Ectodermal cell (in vitro differentiated cells): ENCODE data around the gene NPEPL1.

Experiments used
- H3K27ac ChIP-seq: 2 replicates; pipeline ENCODE4 v1.7.0; 2013; ENCODE audit warnings: mild to moderate bottlenecking, low read depth, low read length; ENCODE audit not compliant: insufficient read depth, poor library complexity, severe bottlenecking
- H3K27me3 ChIP-seq: 2 replicates; pipeline ENCODE4 v1.7.0; 2013; ENCODE audit warnings: mild to moderate bottlenecking, low read length; ENCODE audit not compliant: insufficient read depth, control insufficient read depth, poor library complexity, severe bottlenecking
- H3K36me3 ChIP-seq: one replicate; pipeline ENCODE4 v1.7.0; 2013; ENCODE audit warnings: low read length; ENCODE audit not compliant: control insufficient read depth, insufficient read depth
- H3K4me1 ChIP-seq: one replicate; pipeline ENCODE4 v1.7.0; 2013; ENCODE audit warnings: low read length; ENCODE audit not compliant: control insufficient read depth, insufficient read depth
- H3K4me3 ChIP-seq: 2 replicates; pipeline ENCODE4 v1.7.0; 2013; ENCODE audit warnings: low read depth, low read length, control low read depth; ENCODE audit not compliant: insufficient read depth
- H3K9me3 ChIP-seq: 2 replicates; pipeline ENCODE4 v1.7.0; 2013; ENCODE audit warnings: mild to moderate bottlenecking, low read length, moderate library complexity; ENCODE audit not compliant: control insufficient read depth
- WGBS, 2 experiments: methylation state at CpG; one replicate each; pipeline ENCODE4 v1.1.7; 2013; ENCODE audit warnings: missing lambda C conversion rate in 2 of 2; 5-methylcytosine and 5-hydroxymethylcytosine counted together

NPEPL1 gene

DNA sequence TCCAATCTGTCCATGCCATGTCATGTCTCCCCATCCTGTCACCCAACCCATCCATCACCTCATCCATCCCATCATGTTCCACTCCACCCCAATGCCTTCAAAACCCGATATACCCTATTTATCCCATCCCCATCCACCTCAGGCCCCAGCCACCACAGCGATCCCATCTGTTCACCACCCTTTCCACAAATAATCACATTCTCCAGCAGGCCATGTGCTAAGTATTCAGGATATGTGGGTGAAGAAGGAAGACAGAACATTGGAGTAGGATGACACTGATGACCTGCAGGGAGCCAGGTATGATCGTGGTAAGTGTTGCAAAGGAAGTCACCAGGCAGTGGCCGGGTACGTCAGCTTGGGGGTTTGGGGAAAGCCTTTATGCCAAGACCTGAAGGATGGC lies 48.8 kb downstream of the NPEPL1 start:
- H3K4me3 ChIP-seq, result no peak overlapping the region
- H3K9me3 ChIP-seq, result no peaks in the 10 kb centered on the region
- WGBS, 2 experiments, result 87 to 90% methylated on average over 4 to 5 of the region's 5 CpGs
- no peaks in the 10 kb centered on the region for H3K27me3 ChIP-seq
- no peaks in the 10 kb centered on the region for H3K4me1 ChIP-seq
- no peaks in the 10 kb centered on the region for H3K36me3 ChIP-seq
- H3K27ac ChIP-seq, result no peak overlapping the region

DNA sequence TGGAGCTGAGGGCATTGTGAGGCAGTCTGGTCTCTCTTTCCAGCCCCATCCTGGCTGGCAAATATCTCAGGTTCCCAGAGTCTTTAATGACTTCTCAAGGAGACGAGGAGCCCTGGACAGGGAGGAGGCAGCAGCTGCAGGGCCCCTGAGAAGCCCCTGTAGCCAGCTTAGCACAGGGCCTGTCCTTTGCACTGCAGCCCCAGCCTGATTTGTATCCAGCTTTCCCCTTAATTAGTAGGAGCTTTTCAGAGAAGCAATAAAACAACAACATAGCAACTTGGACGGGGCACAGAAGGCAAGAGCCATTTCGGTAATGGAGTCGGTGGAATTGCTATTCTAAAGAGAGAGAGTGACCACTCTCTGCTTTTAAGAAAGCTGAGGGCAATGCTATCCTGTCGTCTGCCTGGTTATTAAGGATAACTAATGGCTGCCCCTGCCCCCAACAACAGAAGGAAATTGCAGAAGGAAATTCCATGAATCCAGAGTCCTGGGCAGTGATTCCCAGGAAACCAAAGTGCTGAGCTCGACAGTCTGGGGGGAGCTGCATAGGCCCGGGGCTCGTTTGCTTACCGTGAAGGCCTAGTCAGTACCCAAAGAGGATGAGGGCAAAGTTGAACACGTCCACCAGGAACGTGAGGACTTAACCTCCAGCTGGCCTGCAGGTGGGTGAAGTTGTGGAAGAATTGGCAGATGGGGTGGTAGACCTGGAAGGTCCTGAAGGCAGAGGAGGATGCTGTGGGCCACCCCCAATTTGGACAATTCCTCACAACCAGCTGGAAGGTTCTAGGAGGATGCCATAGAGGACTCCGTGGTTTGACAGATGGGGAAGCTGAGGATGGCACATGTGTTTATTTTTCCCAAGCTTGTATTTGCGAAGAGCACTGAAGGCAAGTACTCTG lies 50.3 kb downstream of the NPEPL1 start:
- no peak overlapping the region for H3K27ac ChIP-seq
- H3K4me1 ChIP-seq, result no peaks in the 10 kb centered on the region
- no peak overlapping the region for H3K4me3 ChIP-seq
- WGBS, 2 experiments, result 87 to 88% methylated on average over 13 of the region's 13 CpGs
- no peaks in the 10 kb centered on the region for H3K36me3 ChIP-seq
- no peaks in the 10 kb centered on the region for H3K9me3 ChIP-seq
- H3K27me3 ChIP-seq, result no peaks in the 10 kb centered on the region

DNA sequence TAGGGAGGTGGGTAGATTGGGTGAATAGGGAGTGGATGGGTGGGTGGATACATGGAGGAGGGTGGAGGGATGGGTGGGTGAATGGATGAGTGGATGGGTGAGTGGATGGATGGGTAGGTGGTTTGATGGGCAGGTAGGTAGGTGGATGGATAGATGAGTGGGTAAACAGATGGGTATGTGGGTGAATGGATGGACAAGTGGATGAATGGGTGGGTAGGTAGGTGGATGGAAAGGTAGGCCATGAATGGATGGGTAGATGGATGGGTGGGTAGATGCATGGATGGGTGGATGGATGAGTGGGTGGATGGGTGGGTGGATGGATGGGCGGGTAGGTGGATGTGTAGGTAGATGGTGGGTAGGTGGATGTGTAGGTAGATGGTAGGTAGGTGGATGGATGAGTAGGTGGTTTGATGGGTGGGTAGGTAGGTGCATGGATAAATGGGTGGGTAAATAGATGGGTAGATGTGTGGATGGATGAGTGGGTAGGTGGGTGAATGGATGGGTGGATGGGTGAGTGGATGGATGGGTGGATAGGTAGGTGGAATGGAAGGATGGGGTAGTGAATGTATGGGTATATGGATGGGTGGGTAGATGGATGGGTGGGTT lies 51.4 kb downstream of the NPEPL1 start:
- Histone ChIP-seq H3K9me3 (no peaks in the 10 kb centered on the region), H3K4me1 (no peaks in the 10 kb centered on the region), H3K27ac (no peak overlapping the region), H3K4me3 (no peak overlapping the region), H3K27me3 (no peaks in the 10 kb centered on the region), H3K36me3 (no peaks in the 10 kb centered on the region)
- WGBS, 2 experiments, result 88 to 92% methylated on average over 1 of the region's 1 CpG

DNA sequence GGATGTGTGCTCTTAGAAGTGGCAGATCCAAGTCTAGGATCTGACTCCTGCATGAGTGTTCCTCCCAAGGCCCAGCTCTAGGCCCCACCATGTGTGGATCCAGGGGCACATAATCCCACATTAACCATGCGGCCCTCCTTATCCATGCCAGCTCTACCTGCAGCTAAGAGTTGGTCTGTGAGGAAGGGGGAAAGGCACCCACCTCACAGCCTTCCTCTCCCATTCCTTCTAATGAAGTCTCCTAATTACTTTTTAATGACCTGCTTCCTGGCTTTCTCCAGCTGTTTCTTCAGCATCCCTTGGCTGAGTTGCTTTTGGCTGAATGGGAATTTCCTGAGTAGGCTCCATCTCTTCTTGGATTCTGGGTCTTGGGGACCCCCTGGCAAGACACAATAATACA lies 52.2 kb downstream of the NPEPL1 start:
- H3K4me3 ChIP-seq, result no peak overlapping the region
- H3K27me3 ChIP-seq, result no peaks in the 10 kb centered on the region
- H3K27ac ChIP-seq, result no peak overlapping the region
- no peaks in the 10 kb centered on the region for H3K9me3 ChIP-seq
- no peaks in the 10 kb centered on the region for H3K36me3 ChIP-seq
- 78 to 85% methylated on average over 1 of the region's 1 CpG for WGBS, 2 experiments
- no peaks in the 10 kb centered on the region for H3K4me1 ChIP-seq

DNA sequence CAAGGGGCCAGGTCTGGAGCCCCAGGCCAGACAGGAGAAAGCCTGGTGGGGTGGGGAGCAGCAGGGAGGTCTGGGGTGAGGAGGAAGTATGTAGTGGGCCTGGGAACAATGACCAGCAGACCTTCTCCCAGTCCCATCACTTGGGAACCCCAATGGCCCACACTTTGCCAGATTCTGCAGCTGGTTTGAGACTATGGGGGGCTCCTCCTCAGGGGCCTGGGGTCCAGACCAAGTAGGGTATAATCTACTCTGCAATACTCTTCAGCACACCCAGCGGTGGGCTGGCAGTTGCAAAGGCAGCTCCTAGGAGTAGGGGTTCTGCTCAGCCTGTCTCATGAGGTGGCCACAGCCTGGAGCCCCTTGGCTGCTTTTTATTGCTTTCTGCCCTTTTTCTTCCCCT lies 52.8 kb downstream of the NPEPL1 start:
- H3K36me3 ChIP-seq, result no peaks in the 10 kb centered on the region
- H3K9me3 ChIP-seq, result no peaks in the 10 kb centered on the region
- WGBS, 2 experiments, result 93 to 95% methylated on average over 1 of the region's 1 CpG
- H3K27ac ChIP-seq, result no peak overlapping the region
- H3K4me1 ChIP-seq, result no peaks in the 10 kb centered on the region
- no peak overlapping the region for H3K4me3 ChIP-seq
- no peaks in the 10 kb centered on the region for H3K27me3 ChIP-seq

DNA sequence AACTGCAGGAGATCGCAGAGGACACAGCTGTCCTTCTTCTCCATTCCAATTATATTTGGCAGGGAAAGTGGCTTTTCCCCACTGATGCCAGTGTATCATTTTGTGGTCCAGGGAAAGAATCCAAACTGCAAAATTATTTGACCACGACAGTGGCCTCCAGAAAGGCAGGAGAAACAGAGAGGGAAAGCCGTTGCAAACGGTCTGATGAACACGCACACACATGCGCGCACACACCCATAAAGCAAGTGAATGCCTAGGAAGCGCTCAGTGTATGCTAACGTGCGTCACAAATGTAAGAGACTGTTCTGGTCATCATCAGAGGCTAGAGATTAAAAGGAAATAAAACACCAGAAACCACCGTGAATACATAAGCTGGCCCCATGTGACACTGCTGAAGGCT lies 54.0 kb downstream of the NPEPL1 start:
- Histone ChIP-seq H3K4me3 (no peak overlapping the region), H3K27me3 (peaks cover 6% of the 10 kb centered on the region), H3K4me1 (no peaks in the 10 kb centered on the region), H3K27ac (no peak overlapping the region), H3K9me3 (no peaks in the 10 kb centered on the region), H3K36me3 (no peaks in the 10 kb centered on the region)
- 92 to 98% methylated on average over 11 of the region's 11 CpGs for WGBS, 2 experiments

DNA sequence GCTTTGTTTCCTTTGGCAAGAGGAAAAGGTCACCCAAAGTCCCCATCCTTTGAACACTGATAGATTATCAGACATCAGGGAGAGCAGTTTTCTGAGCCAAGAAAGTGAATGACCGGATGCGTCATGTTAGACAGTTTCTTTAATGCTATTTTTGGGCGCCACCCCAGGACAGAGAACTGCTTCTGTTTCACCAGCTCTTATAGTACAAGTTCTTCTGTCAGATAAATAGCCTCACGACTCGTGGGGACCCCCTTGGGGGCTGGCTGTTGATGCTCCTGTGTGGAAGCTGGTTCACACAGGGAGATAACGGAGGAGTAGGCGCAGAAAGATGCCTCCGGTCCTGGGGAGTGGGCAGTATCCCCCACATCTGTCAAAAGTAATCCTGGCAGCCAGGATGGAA lies 54.6 kb downstream of the NPEPL1 start:
- Histone ChIP-seq H3K9me3 (no peaks in the 10 kb centered on the region), H3K36me3 (no peaks in the 10 kb centered on the region), H3K27ac (no peak overlapping the region), H3K27me3 (peaks cover 12% of the 10 kb centered on the region), H3K4me3 (no peak overlapping the region), H3K4me1 (no peaks in the 10 kb centered on the region)
- WGBS, 2 experiments, result 93 to 96% methylated on average over 8 of the region's 8 CpGs

DNA sequence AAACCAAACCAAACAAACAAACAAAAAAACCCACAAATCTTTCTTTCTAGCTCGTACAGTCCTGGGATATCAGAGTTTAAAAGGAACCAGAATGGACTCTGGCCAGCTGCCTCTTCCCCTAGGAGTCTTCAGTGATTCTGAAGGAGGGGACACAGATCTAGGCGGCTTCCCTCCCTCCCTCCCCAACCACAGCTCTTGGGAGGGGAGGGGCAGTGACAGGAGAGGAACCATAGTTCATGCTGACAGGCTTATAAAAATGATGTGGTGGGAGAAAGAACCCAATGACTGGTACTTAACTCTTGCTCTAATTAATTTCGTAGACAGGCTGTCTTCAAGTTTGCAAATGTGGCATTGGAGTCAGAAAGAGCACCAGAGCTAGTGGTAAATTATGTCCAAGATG lies 56.0 kb downstream of the NPEPL1 start:
- Histone ChIP-seq H3K27ac (no peak overlapping the region), H3K27me3 (peaks cover 26% of the 10 kb centered on the region), H3K36me3 (no peaks in the 10 kb centered on the region), H3K9me3 (no peaks in the 10 kb centered on the region), H3K4me3 (no peak overlapping the region), H3K4me1 (peaks cover 6% of the 10 kb centered on the region)
- WGBS, 2 experiments, result 89 to 92% methylated on average over 2 to 3 of the region's 3 CpGs

DNA sequence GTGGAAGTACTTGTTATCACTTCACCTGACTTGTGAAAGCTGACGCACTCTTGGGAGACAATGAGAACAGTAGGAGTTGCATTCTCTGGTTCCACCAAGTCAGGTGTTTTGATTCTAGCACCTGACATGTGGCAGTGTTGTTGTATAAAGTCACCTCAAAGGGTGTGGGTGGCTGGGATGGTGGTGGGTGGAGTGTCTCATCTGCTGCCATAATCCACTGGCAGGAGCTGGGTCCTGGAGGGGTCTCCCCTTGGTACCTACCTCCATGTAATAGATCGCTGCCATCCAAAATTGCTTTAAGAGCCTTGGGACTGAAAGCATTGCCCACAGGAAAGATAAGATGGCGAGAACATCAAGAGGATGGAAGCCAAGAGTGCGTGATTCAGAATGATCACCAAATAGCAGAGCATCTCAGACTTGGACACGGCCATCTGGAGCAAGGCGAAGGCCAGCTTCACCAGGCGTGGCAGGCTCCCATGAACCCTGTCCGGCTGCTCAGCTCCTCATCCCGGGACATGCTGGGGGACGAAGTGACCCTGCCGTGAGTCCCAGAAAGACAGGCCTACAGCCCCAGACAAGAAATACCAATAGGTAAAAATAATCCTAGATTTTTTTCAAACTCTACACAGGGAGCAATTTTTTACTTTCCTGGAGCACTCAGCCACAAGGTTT lies 56.6 kb downstream of the NPEPL1 start:
- peaks cover 32% of the 10 kb centered on the region for H3K27me3 ChIP-seq
- no peaks in the 10 kb centered on the region for H3K9me3 ChIP-seq
- no peak overlapping the region for H3K27ac ChIP-seq
- H3K4me3 ChIP-seq, result no peak overlapping the region
- WGBS, 2 experiments, result 93 to 96% methylated on average over 11 of the region's 11 CpGs
- peaks cover 8% of the 10 kb centered on the region for H3K4me1 ChIP-seq
- H3K36me3 ChIP-seq, result no peaks in the 10 kb centered on the region

DNA sequence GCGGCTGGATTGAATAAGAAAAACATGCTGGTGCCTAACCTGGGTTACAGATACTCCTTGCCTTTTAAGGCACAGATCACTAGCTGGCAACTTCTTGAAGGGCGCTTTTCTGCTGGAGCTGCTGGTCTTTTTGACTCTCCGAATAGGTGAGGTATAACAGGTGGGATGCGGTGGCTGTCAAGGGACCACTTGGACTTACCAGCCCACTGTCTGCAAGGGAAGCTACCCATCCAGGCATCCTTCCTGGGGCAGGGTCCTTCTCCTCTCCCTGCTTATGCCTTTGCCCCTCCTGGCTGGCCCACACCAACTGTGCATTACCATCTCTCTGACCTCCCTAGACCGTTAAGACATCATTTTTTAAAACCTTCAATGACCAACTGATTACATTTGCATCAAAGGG lies 57.4 kb downstream of the NPEPL1 start:
- H3K36me3 ChIP-seq, result no peaks in the 10 kb centered on the region
- no peak overlapping the region for H3K27ac ChIP-seq
- H3K4me1 ChIP-seq, result peaks cover 8% of the 10 kb centered on the region
- 94 to 96% methylated on average over 5 of the region's 5 CpGs for WGBS, 2 experiments
- peaks cover 39% of the 10 kb centered on the region for H3K27me3 ChIP-seq
- H3K4me3 ChIP-seq, result no peak overlapping the region
- no peaks in the 10 kb centered on the region for H3K9me3 ChIP-seq
